NOMO-1 treated with dmso at 0.1 percent for 144 hours (cell line): ENCODE measurements around the gene DGKI.

ENCODE experiments used
- DNase-seq: peaks from one replicate; lab custom pipeline; 2025; ENCODE audit not compliant: unreplicated experiment; lab: John Stamatoyannopoulos, UW

Gene DGKI

DNA sequence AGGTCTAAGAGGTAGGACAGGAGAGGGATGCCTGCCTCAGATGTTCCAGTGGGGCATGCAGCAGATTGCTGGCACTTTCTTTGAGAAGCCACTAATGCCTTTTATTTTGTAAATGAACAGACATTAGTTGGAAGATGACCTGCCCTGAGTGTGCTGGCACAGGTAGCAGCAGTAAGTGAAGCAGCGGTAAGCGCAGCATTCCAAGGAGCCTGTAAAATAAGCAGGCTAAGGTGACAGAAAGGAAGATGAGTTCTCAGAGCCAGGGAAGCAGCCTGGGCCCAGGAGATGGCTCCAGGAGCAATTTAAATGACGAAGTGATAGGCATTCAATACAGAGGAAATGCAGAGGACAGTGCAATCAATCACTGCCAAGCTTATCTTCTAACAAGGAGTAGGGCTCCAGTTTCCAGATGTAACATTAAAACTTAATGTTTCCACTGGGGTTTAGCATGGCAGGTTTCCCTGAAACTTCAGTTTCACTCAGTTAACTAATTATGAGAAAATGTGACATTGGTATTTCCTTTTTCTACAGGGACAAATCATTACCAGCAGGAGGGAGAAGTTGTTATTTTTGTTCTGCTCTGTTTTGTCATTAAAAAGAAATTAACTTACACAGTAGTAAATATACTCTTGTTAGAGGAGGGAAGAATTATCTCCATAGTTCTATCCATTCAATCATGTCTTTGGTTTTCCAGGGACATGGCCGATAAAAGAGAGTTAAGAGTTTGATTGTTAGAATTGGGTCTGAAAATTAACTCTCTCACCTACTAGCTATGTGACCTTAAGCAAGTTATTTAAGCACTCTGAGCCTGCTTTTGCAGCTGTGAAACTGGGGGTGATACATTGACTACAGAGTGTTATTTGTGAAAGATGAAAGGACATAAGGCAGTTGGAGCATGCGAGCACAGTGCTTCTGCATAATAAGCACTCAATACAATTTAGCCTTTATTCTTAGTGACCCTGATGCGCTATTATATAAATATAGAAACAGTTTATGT lies 406.6 kb downstream of the DGKI start:
- no peak for DNase-seq

GRCh38 chr7:137434946-137435345 lies 411.8 kb downstream of the DGKI start:
- DNase-seq: no peak

DNA sequence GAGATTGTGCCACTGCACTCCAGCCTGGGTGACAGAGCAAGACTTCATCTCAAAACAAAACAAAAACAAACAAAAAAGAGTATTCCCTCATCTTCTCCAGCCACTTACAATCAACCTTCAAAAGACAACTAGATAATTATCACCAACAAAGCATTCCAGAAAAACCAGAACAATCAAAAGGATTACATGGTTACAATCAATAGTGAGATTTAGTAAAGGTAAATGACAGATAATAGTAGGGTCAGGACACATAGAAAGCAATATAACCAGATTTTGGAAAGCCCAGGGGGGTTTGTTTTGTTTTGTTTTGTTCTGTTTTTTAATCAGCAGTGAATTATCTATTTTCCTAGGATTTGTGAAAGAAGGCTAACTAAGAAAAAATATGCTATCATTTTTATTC lies 412.2 kb downstream of the DGKI start:
- DNase-seq: no peak

DNA sequence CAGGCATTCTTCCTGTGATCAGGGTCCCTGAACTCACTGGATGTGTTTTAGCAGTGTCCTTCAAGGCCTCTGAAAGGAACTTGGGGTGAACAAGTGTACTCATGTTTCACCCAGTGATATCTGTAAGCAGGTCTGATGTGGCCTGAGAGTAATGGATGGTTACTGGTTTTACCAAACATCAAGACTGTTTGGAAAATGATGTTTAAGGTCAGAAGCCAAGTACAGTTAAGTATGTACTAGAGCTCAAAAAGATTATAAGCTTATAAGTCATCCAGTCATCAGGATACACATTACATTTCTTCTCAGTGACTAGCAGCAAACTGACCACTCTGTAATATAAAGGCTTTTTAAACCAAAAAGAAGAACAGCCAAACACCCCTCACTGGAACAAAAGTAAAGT lies 423.5 kb downstream of the DGKI start:
- no peak for DNase-seq

GRCh38 chr7:137421366-137421765 lies 425.4 kb downstream of the DGKI start:
- DNase-seq: no peak

DNA sequence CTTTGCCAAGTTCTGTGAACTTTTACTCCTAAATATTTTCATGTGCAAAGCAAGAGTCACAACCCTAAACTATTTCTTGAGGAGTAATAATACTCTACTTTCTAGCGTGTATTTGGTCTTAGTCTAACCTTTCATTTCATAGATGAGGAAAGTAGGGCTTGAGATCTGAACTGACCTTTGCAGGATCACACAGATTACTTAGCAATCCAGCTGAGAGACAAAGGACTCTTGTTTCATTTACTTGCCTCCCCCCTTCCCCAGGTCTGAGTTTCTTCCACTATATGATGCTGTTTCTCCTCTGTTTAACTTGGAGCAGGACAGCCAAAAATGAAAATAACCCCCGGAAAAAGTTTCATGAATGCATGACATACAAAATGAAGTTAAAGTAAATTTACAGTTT lies 427.9 kb downstream of the DGKI start:
- no peak for DNase-seq

GRCh38 chr7:137417464-137417863 lies 429.3 kb downstream of the DGKI start:
- no peak for DNase-seq

GRCh38 chr7:137413901-137414300 lies 432.9 kb downstream of the DGKI start:
- DNase-seq: no peak

DNA sequence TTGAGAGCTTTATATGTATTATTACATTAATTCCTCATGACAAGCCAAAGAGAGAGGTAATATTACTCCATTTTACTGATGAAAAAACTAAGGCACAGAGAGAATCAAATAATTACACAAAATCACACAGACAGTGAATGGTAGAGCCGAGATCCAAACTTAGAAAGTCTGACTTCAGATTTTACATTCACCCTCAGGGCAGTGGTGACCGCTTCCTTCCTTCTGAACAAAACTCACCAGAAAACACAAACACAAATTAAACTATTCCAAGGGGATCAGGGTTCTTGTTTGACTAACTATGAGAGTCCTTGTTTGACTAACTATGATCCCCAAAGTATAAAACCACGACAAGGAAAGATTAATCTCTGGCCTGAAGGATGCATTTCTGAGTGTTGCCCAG lies 435.3 kb downstream of the DGKI start:
- no peak for DNase-seq

GRCh38 chr7:137408126-137408525 lies 438.6 kb downstream of the DGKI start:
- DNase-seq: no peak

DNA sequence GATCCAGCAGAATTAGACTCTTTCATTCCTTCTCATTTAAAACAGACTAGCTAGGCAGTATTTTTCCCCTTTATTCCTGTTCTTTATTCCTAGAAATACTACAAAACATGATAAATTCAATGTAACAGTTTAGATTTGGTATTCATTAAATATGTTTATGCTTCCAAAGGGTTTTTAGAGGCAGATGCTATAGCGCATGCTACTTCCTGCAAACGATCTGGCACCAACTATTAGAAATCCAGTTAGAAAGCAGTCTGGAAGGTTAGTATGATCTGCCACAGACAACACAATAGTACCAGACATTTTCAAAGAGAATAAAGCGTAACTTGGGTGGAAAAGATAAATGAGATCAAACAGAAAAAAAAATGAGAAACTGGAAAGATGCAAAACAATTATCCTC lies 439.7 kb downstream of the DGKI start:
- no peak for DNase-seq

GRCh38 chr7:137404660-137405317 lies 442.0 kb downstream of the DGKI start:
- DNase-seq: no peak

DNA sequence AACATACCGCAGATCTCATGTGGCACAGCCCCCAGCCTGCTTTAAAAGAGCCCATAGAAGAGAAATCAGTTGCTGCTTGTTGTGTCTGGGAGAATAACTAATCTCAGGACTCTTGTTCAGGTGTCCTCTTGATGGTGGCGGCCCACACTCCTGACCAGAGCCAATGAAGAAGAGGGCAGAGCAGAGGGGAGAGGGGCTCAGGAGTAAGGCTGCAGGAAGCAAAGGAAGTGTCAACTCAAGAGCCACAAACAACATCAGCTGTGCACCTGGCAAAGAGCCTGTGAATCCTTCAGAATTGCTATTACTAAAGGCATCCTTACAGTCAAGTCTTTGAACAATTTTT lies 443.4 kb downstream of the DGKI start:
- no peak for DNase-seq

GRCh38 chr7:137402536-137403352 lies 444.0 kb downstream of the DGKI start:
- no peak for DNase-seq

DNA sequence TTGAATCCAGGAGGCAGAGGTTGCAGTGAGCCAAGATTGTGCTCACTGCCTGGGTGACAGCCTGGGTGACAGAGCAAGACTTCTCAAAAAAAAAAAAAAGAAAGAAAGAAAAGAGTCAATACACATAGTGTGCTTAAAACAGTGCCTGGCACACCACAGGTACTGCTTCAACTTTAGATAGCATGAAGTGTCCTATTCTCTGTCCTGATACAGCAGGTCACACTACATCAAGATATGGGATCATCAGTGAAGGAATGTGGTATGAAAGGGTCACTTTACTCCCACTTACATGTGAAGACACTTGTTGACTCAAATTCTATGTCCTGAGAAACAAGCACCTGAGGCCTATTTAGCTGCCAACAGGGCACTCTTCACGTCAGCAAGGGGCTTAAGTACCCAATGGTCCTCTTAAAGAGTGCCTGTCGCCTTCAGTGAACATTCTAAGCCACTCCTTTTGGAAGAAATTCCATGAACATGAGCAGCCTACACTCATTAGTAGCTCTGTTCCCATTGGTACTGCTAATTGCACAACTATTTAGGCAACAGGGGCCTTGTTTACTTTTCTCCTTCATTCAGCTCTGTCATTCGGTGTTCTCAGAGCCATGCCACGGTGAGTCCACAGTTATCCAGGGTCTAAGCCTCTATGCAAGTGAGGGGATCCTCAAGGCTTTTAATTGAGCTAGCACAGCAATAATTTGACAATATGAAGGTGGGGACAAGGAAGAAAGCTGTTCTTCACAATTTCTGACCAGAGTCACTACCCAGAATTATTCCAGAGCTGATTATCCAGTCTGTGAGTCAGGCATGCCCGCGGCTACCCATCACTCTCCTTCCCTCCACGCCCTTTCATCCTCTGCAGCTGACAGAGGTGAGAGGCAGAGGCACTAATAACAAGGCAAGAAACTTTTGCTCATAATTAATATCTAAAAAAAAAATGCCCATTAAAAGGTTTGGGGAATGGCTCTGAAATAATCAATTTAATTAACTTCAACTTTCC lies 446.6 kb downstream of the DGKI start:
- DNase-seq: no peak

- DNase-seq: no peak
Observed at GRCh38 chr7:137396051-137396450, 450.7 kb downstream of the DGKI start.

GRCh38 chr7:137395420-137395819 lies 451.4 kb downstream of the DGKI start:
- no peak for DNase-seq

DNA sequence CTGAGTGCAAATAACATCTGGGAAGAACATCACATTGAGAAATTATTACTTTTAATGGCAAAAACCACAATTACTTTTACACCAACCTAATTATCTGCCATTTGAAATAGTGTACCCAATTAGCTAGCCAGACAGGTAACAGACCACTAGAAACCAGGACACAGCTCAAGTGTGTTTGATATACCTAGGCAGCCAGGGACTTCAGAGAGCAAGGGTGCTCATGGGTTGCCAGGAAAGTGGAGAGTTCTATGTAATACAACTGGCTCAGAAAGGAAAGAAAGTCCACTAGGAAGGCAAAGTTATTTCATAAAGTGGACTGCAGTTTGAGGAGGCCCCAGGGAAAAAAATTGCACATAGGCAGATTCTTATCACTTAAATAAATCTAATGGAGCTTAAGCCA lies 453.2 kb downstream of the DGKI start:
- DNase-seq: no peak

DNA sequence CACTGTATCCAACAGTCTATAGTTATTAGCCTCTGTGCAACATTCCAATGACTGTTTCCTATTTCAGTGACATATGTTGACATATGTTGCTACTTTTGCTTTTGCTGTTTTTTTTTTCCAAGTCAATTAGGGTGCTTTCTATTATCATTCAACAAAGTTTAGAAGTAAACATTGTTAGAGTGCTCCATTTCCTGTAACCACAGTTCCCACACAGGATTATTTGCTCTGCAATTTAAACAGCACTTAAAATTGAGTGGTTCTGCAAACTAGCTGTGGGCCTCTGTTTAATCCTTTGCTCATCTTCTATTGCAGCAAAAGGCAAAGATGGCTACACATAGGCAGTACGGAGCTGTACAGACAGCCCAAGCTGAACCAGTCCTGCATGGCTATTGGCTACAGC lies 456.7 kb downstream of the DGKI start:
- DNase-seq: no peak

- DNase-seq: no peak
Observed at GRCh38 chr7:137388916-137389315, 457.9 kb downstream of the DGKI start.
